OCI-LY7 (cell line): Measurements from ENCODE around the gene SHISAL1. TPM values are rescaled to one million over a fixed set of nuclear protein-coding genes. Genes with fewer than 3 reads are reported as not detected.
A peak's percentile ranks its signal among the peaks of the same experiment; 100 is the strongest.

ENCODE experiments used
- BruUV-seq: library from RNA; stranded (reverse); fragments of 400-500 nt; replicated peaks from 2 replicates; lab custom pipeline; 2021; lab: Mats Ljungman, UMichigan
- CTCF ChIA-PET: fragments of 300-600 bp; sonication (Branson Sonifier 250); formaldehyde crosslinking; loops from one replicate; lab custom pipeline; 2022; ENCODE audit warnings: antibody characterized with exemption; ENCODE audit not compliant: unreplicated experiment; lab: Charles Lee
- POLR2A ChIA-PET: fragments of 300-600 bp; sonication (Branson Sonifier 250); formaldehyde crosslinking; loops from one replicate; lab custom pipeline; 2022; ENCODE audit warnings: antibody characterized with exemption; lab: Charles Lee
- DNase-seq: peaks from one replicate; pipeline ENCODE4 v3.0.0-alpha.2; 2015; ENCODE audit warnings: low spot score
- H2AFZ ChIP-seq: fragments of 200-600 bp; sonication (generic), shearing (Covaris generic); 2 replicates; pipeline ENCODE4 v1.6.1; 2014; ENCODE audit warnings: mild to moderate bottlenecking, antibody characterized with exemption, low read length, moderate library complexity
- H3K27ac ChIP-seq: fragments of 200-600 bp; sonication (generic); 2 replicates; pipeline ENCODE4 v1.5.1; 2014; ENCODE audit warnings: mixed run types, low read depth, mild to moderate bottlenecking, moderate library complexity, low read length, inconsistent platforms; ENCODE audit not compliant: poor library complexity, severe bottlenecking
- H3K36me3 ChIP-seq: fragments of 200-600 bp; sonication (generic); 2 replicates; pipeline ENCODE4 v1.6.1; 2014; ENCODE audit warnings: mild to moderate bottlenecking, antibody characterized with exemption, low read length, moderate library complexity, mixed read lengths; ENCODE audit not compliant: insufficient read depth
- H3K4me1 ChIP-seq: fragments of 200-600 bp; sonication (generic); 2 replicates; pipeline ENCODE4 v1.5.1; 2014; ENCODE audit warnings: mild to moderate bottlenecking, low read length; ENCODE audit not compliant: insufficient read depth, poor library complexity, severe bottlenecking
- H3K4me2 ChIP-seq: fragments of 200-600 bp; sonication (generic); 2 replicates; pipeline ENCODE4 v1.6.1; 2014; ENCODE audit warnings: mild to moderate bottlenecking, low read length
- H3K4me3 ChIP-seq: fragments of 200-600 bp; sonication (generic); 2 replicates; pipeline ENCODE4 v1.5.1; 2014; ENCODE audit warnings: mild to moderate bottlenecking, low read depth, low read length; ENCODE audit not compliant: poor library complexity, severe bottlenecking
- H3K79me2 ChIP-seq: fragments of 200-600 bp; sonication (generic); 2 replicates; pipeline ENCODE4 v1.6.1; 2016; ENCODE audit warnings: low read depth, mild to moderate bottlenecking, low read length, moderate library complexity, mixed read lengths; ENCODE audit not compliant: insufficient read depth
- H3K9me2 ChIP-seq: fragments of 200-600 bp; sonication (generic); 2 replicates; pipeline ENCODE4 v1.6.1; 2016; ENCODE audit warnings: mild to moderate bottlenecking, low read length, mixed read lengths; ENCODE audit not compliant: insufficient read depth
- H3K9me3 ChIP-seq: fragments of 200-600 bp; sonication (generic); 2 replicates; pipeline ENCODE4 v1.6.1; 2014; ENCODE audit warnings: mild to moderate bottlenecking, mixed run types, low read length, mixed read lengths
- H4K20me1 ChIP-seq: fragments of 200-600 bp; sonication (generic); 2 replicates; pipeline ENCODE4 v1.6.1; 2014; ENCODE audit warnings: mild to moderate bottlenecking, antibody characterized with exemption, low read length, moderate library complexity, mixed read lengths; ENCODE audit not compliant: insufficient read depth
- CTCF ChIP-seq: fragments of 200-600 bp; sonication (generic); conservative IDR thresholded peaks from 2 replicates; pipeline ENCODE4 v1.5.1; 2014; ENCODE audit warnings: mild to moderate bottlenecking, antibody characterized with exemption, low read length, moderate library complexity, mixed read lengths
- EZH2phosphoT487 ChIP-seq: fragments of 200-600 bp; sonication (generic); IDR thresholded peaks from 2 replicates; pipeline ENCODE4 v1.6.1; 2018; ENCODE audit warnings: low read depth, borderline replicate concordance, mild to moderate bottlenecking, mixed run types, antibody characterized with exemption, low read length, moderate library complexity, mixed read lengths
- intact Hi-C: fragments of 100-400 bp; cut with micrococcal nuclease; formaldehyde crosslinking; loops from one replicate; pipeline ENCODE4 v1.10.0; 2022; ENCODE audit not compliant: unreplicated experiment
- total RNA-seq, 2 experiments: library from RNA; depleted of rRNA in 1 of 2; stranded (reverse); fragments of >200 nt in 1 of 2; shearing (Covaris generic) in 1 of 2; gene quantifications; 2 replicates each; pipeline ENCODE4 v1.2.3, GENCODE V29; 2014 to 2022

SHISAL1 gene
- total RNA-seq, 2 experiments from 2014 or later, result not detected

- H3K4me2 ChIP-seq, result no peak overlapping the region
- TF ChIP-seq EZH2phosphoT487 (no peak), CTCF (no peak)
- intact Hi-C loops, result no loop called here
- BruUV-seq, result no TSS peak
- DNase-seq, result no peak
- ChIA-PET CTCF (no interaction called here), POLR2A (no interaction called here)
- H3K36me3 ChIP-seq, result no peaks in the 10 kb centered on the region
- peaks cover 17% of the 10 kb centered on the region for H3K4me1 ChIP-seq
- no peaks in the 10 kb centered on the region for H3K79me2 ChIP-seq
- H3K9me2 ChIP-seq, result no peaks in the 10 kb centered on the region
- H3K27ac ChIP-seq, result no peak overlapping the region
- no peaks in the 10 kb centered on the region for H4K20me1 ChIP-seq
- H3K4me3 ChIP-seq, result no peak overlapping the region
- H2AFZ ChIP-seq, result no peak overlapping the region
- no peaks in the 10 kb centered on the region for H3K9me3 ChIP-seq
These were observed 106.1 kb downstream of the SHISAL1 start for GRCh38 chr22:44206696-44207095.

- no peaks in the 10 kb centered on the region for H3K9me3 ChIP-seq
- H2AFZ ChIP-seq, result no peak overlapping the region
- TF ChIP-seq CTCF (no peak), EZH2phosphoT487 (no peak)
- no peak overlapping the region for H3K4me3 ChIP-seq
- peaks cover 17% of the 10 kb centered on the region for H3K4me1 ChIP-seq
- H3K4me2 ChIP-seq, result no peak overlapping the region
- CTCF ChIA-PET, result no interaction called here
- BruUV-seq, result no TSS peak
- no peaks in the 10 kb centered on the region for H3K79me2 ChIP-seq
- no peak for DNase-seq
- no peak overlapping the region for H3K27ac ChIP-seq
- no peaks in the 10 kb centered on the region for H3K9me2 ChIP-seq
- no peaks in the 10 kb centered on the region for H3K36me3 ChIP-seq
- intact Hi-C loops, result no loop called here
- no peaks in the 10 kb centered on the region for H4K20me1 ChIP-seq
- POLR2A ChIA-PET, result no interaction called here
These were observed 106.5 kb downstream of the SHISAL1 start for GRCh38 chr22:44206330-44206645.

GRCh38 chr22:44205516-44206329 lies 107.0 kb downstream of the SHISAL1 start:
- Histone ChIP-seq H3K79me2 (no peaks in the 10 kb centered on the region), H3K36me3 (no peaks in the 10 kb centered on the region), H3K9me2 (no peaks in the 10 kb centered on the region), H4K20me1 (no peaks in the 10 kb centered on the region), H3K4me3 (no peak overlapping the region), H3K27ac (no peak overlapping the region), H2AFZ (no peak overlapping the region), H3K4me1 (peaks cover 17% of the 10 kb centered on the region), H3K9me3 (no peaks in the 10 kb centered on the region), H3K4me2 (peak overlapping the region; percentile 49; the same call in 1 of the 2 replicates)
- TF ChIP-seq CTCF, result no peak
- no peak for TF ChIP-seq EZH2phosphoT487
- ChIA-PET POLR2A (interaction anchor here (0.5 to 1.0 kb wide), 3 partner anchors 11 to 752 kb away, joined by 3 read pairs; no protein-coding TSS in a partner anchor), CTCF (interaction anchor here (1.0 kb wide), 1 partner anchor 10 kb away, joined by 4 read pairs; no protein-coding TSS in a partner anchor)
- no TSS peak for BruUV-seq
- intact Hi-C loops, result no loop called here
- no peak for DNase-seq
